ENCODE results near the gene TEX101. TPM values are rescaled to one million over a fixed set of nuclear protein-coding genes. Genes with fewer than 3 reads are reported as not detected.
"Not testable (repeated sequence)": the region's sequence is repeated elsewhere in the genome, so short reads cannot be mapped to it uniquely, and the experiment has no call there.

Gene TEX101, protein sequence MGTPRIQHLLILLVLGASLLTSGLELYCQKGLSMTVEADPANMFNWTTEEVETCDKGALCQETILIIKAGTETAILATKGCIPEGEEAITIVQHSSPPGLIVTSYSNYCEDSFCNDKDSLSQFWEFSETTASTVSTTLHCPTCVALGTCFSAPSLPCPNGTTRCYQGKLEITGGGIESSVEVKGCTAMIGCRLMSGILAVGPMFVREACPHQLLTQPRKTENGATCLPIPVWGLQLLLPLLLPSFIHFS
- total RNA-seq: not detected

- ATAC-seq (no peak), DNase-seq (ENCODE audit: low spot score) (no peak)
These were observed at the start of gene TEX101 for GRCh38 chr19:43414554-43414953. TSS of gene TEX101 (plus strand) at chr19:43414890. CDS start at chr19:43415920, 1,030 bp downstream.

GRCh38 chr19:43365677-43366076, 49.0 kb upstream of the TEX101 start:
- ATAC-seq; DNase-seq (ENCODE audit: low spot score): not testable (repeated sequence)

GRCh38 chr19:43367822-43368221, 46.9 kb upstream of the TEX101 start:
- DNase-seq (ENCODE audit: low spot score) (no peak), ATAC-seq (no peak)

DNA sequence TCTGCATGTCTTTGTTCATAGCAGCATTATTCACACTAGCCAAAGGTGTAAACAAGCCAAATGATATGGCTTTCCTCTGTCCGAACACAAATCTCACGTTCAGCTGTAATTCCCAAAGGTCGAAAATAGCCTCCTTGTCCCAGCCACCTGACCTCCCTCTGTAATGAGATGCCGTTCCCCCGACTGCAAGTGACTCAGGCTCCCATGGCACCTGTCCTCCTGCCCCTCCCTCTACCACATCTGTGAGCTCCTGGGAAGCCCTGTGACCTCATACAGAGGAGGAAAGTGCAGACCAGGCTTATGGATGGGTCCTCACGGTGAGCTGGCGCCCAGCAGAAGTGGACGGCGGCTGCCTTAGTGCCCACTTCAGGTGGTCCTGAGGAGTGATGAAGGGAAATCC, 45.8 kb upstream of the TEX101 start:
- ATAC-seq: not testable (repeated sequence)

DNA sequence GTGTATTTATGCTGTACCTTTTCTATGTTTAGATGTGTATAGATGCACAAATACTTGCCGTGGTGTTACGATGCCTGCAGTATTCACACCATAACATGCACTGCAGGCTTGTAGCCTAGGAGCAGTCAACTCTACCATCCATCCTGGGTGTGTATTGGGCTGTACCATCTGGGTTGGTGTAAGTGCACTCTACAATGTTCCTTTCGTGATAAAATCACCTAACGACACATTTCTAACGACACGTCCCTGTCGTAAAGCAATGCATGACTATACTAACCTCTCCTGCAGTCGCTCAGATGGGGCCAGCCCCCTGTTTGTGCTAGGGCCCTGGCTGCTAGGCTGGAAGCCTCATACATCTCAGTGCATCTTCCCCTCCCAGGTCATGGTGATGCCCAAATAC, 42.8 kb upstream of the TEX101 start:
- DNase-seq (ENCODE audit: low spot score) (no peak), ATAC-seq (no peak)

More for the DNA sequence above, 45.8 kb upstream of the TEX101 start:
- not testable (repeated sequence) for DNase-seq (ENCODE audit: low spot score)

DNA sequence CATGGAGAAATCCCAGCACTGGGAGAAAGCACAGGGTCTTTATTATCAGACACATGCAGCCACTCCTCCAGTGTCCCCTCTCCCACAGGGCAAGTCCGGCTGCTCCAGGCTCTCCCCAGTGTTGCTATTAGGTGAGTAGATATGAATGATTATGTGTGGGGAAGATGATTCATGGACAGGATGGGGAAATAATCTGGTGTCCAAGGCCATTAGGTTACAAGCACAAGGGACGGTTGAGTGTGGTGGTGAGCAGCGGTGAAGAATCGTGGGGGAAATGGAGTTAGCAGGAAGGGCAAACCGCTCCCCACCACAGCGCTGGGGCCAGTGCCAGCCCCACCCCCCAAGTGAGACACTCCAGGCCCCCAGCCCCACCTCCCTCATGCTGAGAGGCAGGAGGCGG, 42.2 kb upstream of the TEX101 start:
- DNase-seq (ENCODE audit: low spot score) (no peak), ATAC-seq (no peak)

- not testable (repeated sequence) for ATAC-seq
These were observed 37.1 kb upstream of the TEX101 start for GRCh38 chr19:43377624-43378023.

GRCh38 chr19:43380008-43380407, 34.7 kb upstream of the TEX101 start:
- DNase-seq (ENCODE audit: low spot score) (no peak), ATAC-seq (no peak)

More at GRCh38 chr19:43377624-43378023, 37.1 kb upstream of the TEX101 start:
- DNase-seq (ENCODE audit: low spot score): not testable (repeated sequence)

GRCh38 chr19:43380771-43381386, 33.8 kb upstream of the TEX101 start:
- DNase-seq (ENCODE audit: low spot score) (no peak), ATAC-seq (no peak)

- not testable (repeated sequence) for ATAC-seq; DNase-seq (ENCODE audit: low spot score)
These were observed 32.0 kb upstream of the TEX101 start for GRCh38 chr19:43382586-43383216.

- not testable (repeated sequence) for ATAC-seq; DNase-seq (ENCODE audit: low spot score)
These were observed 31.4 kb upstream of the TEX101 start for GRCh38 chr19:43383254-43383653.

- DNase-seq (ENCODE audit: low spot score): not testable (repeated sequence)
These were observed 30.9 kb upstream of the TEX101 start for GRCh38 chr19:43383759-43384158.

DNA sequence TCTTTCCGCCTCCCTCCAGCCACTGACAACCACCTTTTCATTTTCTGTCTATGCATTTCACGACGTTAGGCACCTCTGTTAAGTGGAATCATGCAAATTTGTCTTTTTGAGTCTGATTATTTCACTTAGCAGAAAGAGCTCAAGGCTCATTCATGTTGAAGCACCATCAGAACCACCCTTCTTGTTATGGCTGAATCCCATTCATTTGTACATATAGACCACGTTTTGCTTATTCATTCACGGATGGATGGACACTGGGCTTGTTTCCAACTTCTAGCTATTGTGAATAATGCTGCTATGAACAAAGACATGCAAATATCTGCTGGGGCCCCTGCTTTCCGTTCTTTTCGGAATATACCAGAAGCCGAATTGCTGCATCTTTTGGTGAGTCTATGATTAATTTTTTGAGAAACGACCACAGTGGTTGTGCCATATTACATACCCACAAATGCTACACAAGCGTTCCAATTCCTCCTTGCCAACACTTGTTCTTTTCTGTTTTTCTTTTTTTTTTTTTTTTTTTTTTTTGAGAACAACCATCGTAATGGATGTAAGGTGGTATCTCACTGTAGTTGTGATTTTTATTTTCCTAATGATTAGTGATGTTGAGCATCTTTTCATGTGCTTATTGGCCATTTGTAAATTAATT, 23.7 kb upstream of the TEX101 start:
- DNase-seq (ENCODE audit: low spot score): not testable (repeated sequence)

More at GRCh38 chr19:43383759-43384158, 30.9 kb upstream of the TEX101 start:
- not testable (repeated sequence) for ATAC-seq

DNA sequence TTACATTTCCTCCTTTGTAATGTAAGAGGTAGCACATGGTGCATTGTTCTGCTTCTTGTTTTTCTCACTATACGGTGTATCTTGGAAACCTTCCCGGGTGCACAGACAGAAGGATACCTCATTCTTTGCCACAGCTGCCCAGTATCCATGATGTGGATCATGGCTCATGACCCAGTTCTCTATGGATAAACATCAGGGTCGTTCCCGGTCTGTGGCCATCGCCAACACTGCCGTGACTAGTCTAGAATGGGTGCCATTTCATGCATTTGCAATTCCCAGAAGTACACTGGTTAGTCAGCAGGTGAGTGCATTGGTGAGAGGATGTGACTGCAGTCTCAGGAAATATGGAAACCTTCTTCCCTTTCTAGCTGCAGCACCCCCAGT, 23.1 kb upstream of the TEX101 start:
- ATAC-seq; DNase-seq (ENCODE audit: low spot score): not testable (repeated sequence)

More for the DNA sequence above, 23.7 kb upstream of the TEX101 start:
- not testable (repeated sequence) for ATAC-seq

- ATAC-seq; DNase-seq (ENCODE audit: low spot score): not testable (repeated sequence)
These were observed 21.2 kb upstream of the TEX101 start for GRCh38 chr19:43393501-43393900.

GRCh38 chr19:43395561-43395960, 19.1 kb upstream of the TEX101 start:
- ATAC-seq (no peak), DNase-seq (ENCODE audit: low spot score) (no peak)

GRCh38 chr19:43406297-43406696, 8.4 kb upstream of the TEX101 start:
- DNase-seq (ENCODE audit: low spot score) (no peak), ATAC-seq (no peak)

GRCh38 chr19:43407416-43408005, 7.2 kb upstream of the TEX101 start:
- DNase-seq (ENCODE audit: low spot score) (no peak), ATAC-seq (no peak)

- DNase-seq (ENCODE audit: low spot score) (no peak), ATAC-seq (no peak)
These were observed 6.6 kb upstream of the TEX101 start for GRCh38 chr19:43408043-43408442.

- ATAC-seq (no peak), DNase-seq (ENCODE audit: low spot score) (no peak)
These were observed 5.3 kb upstream of the TEX101 start for GRCh38 chr19:43409415-43409814.

DNA sequence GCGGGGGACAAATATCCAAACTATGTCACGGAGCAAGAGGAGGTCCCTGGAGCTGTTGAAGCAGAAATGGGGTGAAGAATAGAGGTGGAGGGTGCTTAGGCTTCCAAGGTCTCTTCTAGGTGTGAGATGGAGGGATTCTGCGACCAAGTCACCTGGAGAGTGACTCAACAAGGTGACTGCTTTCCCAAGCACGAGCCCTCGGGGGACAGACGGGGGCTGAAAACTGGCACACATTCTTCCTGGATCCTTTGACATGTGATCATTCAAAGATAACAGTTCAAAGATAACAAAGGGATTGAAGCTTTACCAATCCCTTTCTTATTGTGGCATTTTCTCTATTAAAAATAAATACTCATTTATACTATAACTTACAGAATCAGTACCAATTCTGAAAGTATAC, 2.2 kb upstream of the TEX101 start:
- DNase-seq (ENCODE audit: low spot score) (no peak), ATAC-seq (no peak)
